Endothelial cell of umbilical vein (primary cell): ENCODE measurements around the gene LRRC19. TPM values are rescaled to one million over a fixed set of nuclear protein-coding genes. Genes with fewer than 3 reads are reported as not detected.

ENCODE experiments used
- BruUV-seq: library from RNA; stranded (reverse); fragments of 400-500 nt; replicated peaks from 2 replicates; lab custom pipeline; 2021; lab: Mats Ljungman, UMichigan
- CTCF ChIA-PET: fragments of 300-600, 350-600 bp; sonication (Branson Sonifier 250); formaldehyde crosslinking; loops from one replicate; lab custom pipeline; 2021; ENCODE audit warnings: antibody characterized with exemption, inconsistent platforms; lab: Charles Lee
- POLR2A ChIA-PET: fragments of 300-600, 350-600 bp; sonication (Branson Sonifier 250); formaldehyde crosslinking; loops from one replicate; lab custom pipeline; 2021; ENCODE audit warnings: antibody characterized with exemption, inconsistent platforms; lab: Charles Lee
- DNase-seq: peaks from one replicate; pipeline ENCODE4 v3.0.0-alpha.2; 2011; ENCODE audit warnings: low read depth, low spot score
- FAIRE-seq: peaks from 2 replicates; lab custom pipeline; 2011; peaks lifted over from hg19 to GRCh38; lab: Jason Lieb, UNC
- H2AFZ ChIP-seq: 2 replicates; pipeline ENCODE4 v1.6.0; 2012; ENCODE audit warnings: low read depth, low read length, control low read depth, inconsistent platforms
- H3K27ac ChIP-seq: 2 replicates; pipeline ENCODE4 v1.5.1; 2011; ENCODE audit warnings: low read depth, mild to moderate bottlenecking, control low read depth, low read length, moderate library complexity; ENCODE audit not compliant: insufficient read depth
- H3K27me3 ChIP-seq, 2 experiments: 2 replicates each; pipeline versions ENCODE4 v1.6.0 to v1.6.1; 2011; ENCODE audit warnings: low read length in 2 of 2, mixed read lengths in 1 of 2; ENCODE audit not compliant: control insufficient read depth in 2 of 2, insufficient read depth in 2 of 2
- H3K36me3 ChIP-seq, 2 experiments: 2 replicates in 1 of 2; 3 replicates in 1 of 2; pipeline ENCODE4 v1.5.1; 2011; ENCODE audit warnings: low read length in 2 of 2, mild to moderate bottlenecking in 1 of 2, moderate library complexity in 1 of 2; ENCODE audit not compliant: control insufficient read depth in 2 of 2, insufficient read depth in 2 of 2; ENCODE audit errors: extremely low read depth in 1 of 2
- H3K4me1 ChIP-seq: 3 replicates; pipeline ENCODE4 v1.5.1; 2011; ENCODE audit warnings: mild to moderate bottlenecking, low read length; ENCODE audit not compliant: control insufficient read depth, insufficient read depth; ENCODE audit errors: extremely low read depth
- H3K4me2 ChIP-seq: 2 replicates; pipeline ENCODE4 v1.6.1; 2011; ENCODE audit warnings: low read length, control low read depth, mixed read lengths; ENCODE audit not compliant: insufficient read depth
- H3K4me3 ChIP-seq, 3 experiments: fragments of 200-600 bp in 1 of 3; sonication (generic), shearing (Covaris generic) in 1 of 3; replicated peaks in 1 of 3; 2 replicates each; pipeline ENCODE4 v1.5.1; 2011 to 2016; ENCODE audit warnings: control low read depth in 3 of 3, low read length in 3 of 3, mild to moderate bottlenecking in 2 of 3, inconsistent platforms in 1 of 3, low read depth in 1 of 3, moderate library complexity in 1 of 3; ENCODE audit not compliant: insufficient read depth in 1 of 3
- H3K79me2 ChIP-seq: 2 replicates; pipeline ENCODE4 v1.6.0; 2012; ENCODE audit warnings: low read length, inconsistent platforms; ENCODE audit not compliant: control insufficient read depth, insufficient read depth
- H3K9ac ChIP-seq: replicated peaks from 2 replicates; pipeline ENCODE3; 2011; ENCODE audit warnings: low read length, control low read depth; ENCODE audit not compliant: insufficient read depth; ENCODE audit errors: extremely low read depth
- H3K9me1 ChIP-seq: replicated peaks from 3 replicates; pipeline ENCODE4 v1.6.0; 2011; ENCODE audit warnings: mild to moderate bottlenecking, low read length; ENCODE audit not compliant: control insufficient read depth, insufficient read depth; ENCODE audit errors: extremely low read depth
- H3K9me3 ChIP-seq: replicated peaks from 2 replicates; pipeline ENCODE4 v1.5.1; 2012; ENCODE audit warnings: low read length, inconsistent platforms; ENCODE audit not compliant: control insufficient read depth, insufficient read depth
- H4K20me1 ChIP-seq: replicated peaks from 2 replicates; pipeline ENCODE3; 2011; ENCODE audit warnings: mild to moderate bottlenecking, low read length; ENCODE audit not compliant: control insufficient read depth, insufficient read depth; ENCODE audit errors: extremely low read depth
- CTCF ChIP-seq, 2 donors: IDR thresholded peaks; 1 replicate in 1 of 2; 2 replicates in 1 of 2; pipeline ENCODE4 v1.5.1; 2011; ENCODE audit warnings: low read length in 2 of 2, mild to moderate bottlenecking in 2 of 2, moderate library complexity in 2 of 2, control low read depth in 1 of 2, inconsistent platforms in 1 of 2, low read depth in 1 of 2; ENCODE audit not compliant: insufficient read depth in 1 of 2; ENCODE audit errors: extremely low read depth in 1 of 2
- EZH2 ChIP-seq: IDR thresholded peaks from 2 replicates; pipeline ENCODE4 v1.6.1; 2012; ENCODE audit warnings: borderline replicate concordance, low read depth, mild to moderate bottlenecking, moderate library complexity, low read length, inconsistent platforms; ENCODE audit not compliant: severe bottlenecking
- FOS ChIP-seq: IDR thresholded peaks from 2 replicates; pipeline ENCODE4 v1.6.1; 2011; ENCODE audit warnings: mild to moderate bottlenecking, low read length, moderate library complexity, borderline replicate concordance; ENCODE audit not compliant: insufficient read depth
- GATA2 ChIP-seq: IDR thresholded peaks from 2 replicates; pipeline ENCODE4 v1.7.0; 2011; ENCODE audit warnings: low read depth, mild to moderate bottlenecking, moderate library complexity, mixed read lengths, low read length; ENCODE audit not compliant: insufficient read length, insufficient read depth
- JUN ChIP-seq: IDR thresholded peaks from 2 replicates; pipeline ENCODE4 v1.6.1; 2011; ENCODE audit warnings: borderline replicate concordance, low read depth; ENCODE audit not compliant: insufficient read length, insufficient read depth
- MYC ChIP-seq: IDR thresholded peaks from one replicate; pipeline ENCODE4 v1.6.1; 2011; ENCODE audit warnings: mild to moderate bottlenecking, low read depth, low read length
- POLR2A ChIP-seq: IDR thresholded peaks from 2 replicates; pipeline ENCODE4 v1.6.1; 2012; ENCODE audit warnings: low read depth, mild to moderate bottlenecking, control low read depth, low read length
- POLR2AphosphoS5 ChIP-seq: IDR thresholded peaks from 2 replicates; pipeline ENCODE4 v1.6.1; 2012; ENCODE audit warnings: low read depth, mild to moderate bottlenecking, control low read depth, low read length, moderate library complexity; ENCODE audit not compliant: insufficient read depth
- dilution Hi-C: fragments of 300-500 bp; cut with MboI; formaldehyde crosslinking; loops from one replicate; pipeline ENCODE4 v1.15.0; 2019; ENCODE audit warnings: low sequenced_read_pairs; ENCODE audit not compliant: extremely low pct_ligation_motif_present
- intact Hi-C: fragments of 100-400 bp; cut with micrococcal nuclease; formaldehyde crosslinking; loops from one replicate; pipeline ENCODE4 v1.10.0; 2022
- polyA plus RNA-seq, 4 experiments: library from polyadenylated mRNA; depleted of rRNA in 3 of 4; stranded (reverse) in 3 of 4; unstranded in 1 of 4; fragments of >200 nt; gene quantifications; 2 replicates each; pipeline versions ENCODE4 v1.2.1 to v1.2.3, GENCODE V29; 2011 to 2012; ENCODE audit warnings: missing spikeins in 1 of 4
- total RNA-seq: library from RNA; stranded (reverse); gene quantifications from 2 replicates; pipeline ENCODE4 v1.2.3, GENCODE V29; 2021
- TF ChIP-seq, protein P1 (sequence below): IDR thresholded peaks from 2 replicates; pipeline ENCODE4 v1.6.1; 2011; ENCODE audit not compliant: insufficient read depth, insufficient read length

The LRRC19 gene
- total and polyA plus RNA-seq, 2 donors (not counting 3 experiments of a cell fraction or from before 2014, with no cell fraction given): not detected

DNA sequence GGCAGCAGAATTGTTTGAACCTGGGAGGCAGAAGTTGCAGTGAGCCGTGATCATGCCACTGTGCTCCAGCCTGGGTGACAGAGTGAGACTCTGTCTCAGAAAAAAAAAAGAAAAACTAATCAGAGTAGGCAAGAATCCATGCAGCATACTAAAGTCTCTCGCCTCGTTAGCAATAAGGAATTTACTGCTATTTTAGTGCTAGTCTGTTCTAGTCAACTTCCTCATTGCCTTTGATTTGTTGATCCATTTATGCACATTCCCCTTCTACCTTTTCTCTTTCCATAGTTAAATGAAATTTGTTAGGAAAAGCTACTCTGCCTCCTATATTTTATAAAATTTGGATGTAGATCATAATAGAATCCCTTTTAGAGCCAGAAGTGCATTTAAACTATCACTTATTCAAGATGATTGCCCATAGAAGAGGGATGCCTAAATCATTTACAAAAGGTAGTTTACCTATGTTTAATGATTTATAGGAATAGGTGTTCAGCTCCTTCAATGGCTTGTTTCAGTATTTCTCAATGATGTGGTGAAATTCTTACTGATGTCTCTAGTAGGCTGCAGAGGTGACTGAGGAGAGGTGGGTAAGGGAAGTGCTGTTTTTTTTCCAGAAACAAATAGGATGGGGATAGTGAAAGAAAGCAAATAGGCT, 1.9 kb downstream of the LRRC19 start:
- Histone ChIP-seq H3K9me3 (no peaks in the 10 kb centered on the region), H3K27ac (no peak overlapping the region), H4K20me1 (no peaks in the 10 kb centered on the region), H3K4me3 (no peak overlapping the region), H3K27me3 (no peaks in the 10 kb centered on the region), H3K4me2 (no peak overlapping the region), H2AFZ (no peak overlapping the region), H3K4me1 (no peaks in the 10 kb centered on the region), H3K36me3 (no peaks in the 10 kb centered on the region), H3K9me1 (no peaks in the 10 kb centered on the region), H3K9ac (no peak overlapping the region), H3K79me2 (no peaks in the 10 kb centered on the region)
- ChIA-PET CTCF (interaction anchor here (0.9 kb wide), 1 partner anchor 16 kb away, joined by 3 read pairs; no protein-coding TSS in a partner anchor), POLR2A (no interaction called here)
- FAIRE-seq (no peak), DNase-seq (no peak)
- TF ChIP-seq, protein P1, sequence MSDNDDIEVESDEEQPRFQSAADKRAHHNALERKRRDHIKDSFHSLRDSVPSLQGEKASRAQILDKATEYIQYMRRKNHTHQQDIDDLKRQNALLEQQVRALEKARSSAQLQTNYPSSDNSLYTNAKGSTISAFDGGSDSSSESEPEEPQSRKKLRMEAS: no peak
- no peak for TF ChIP-seq GATA2
- TF ChIP-seq EZH2: no peak
- no peak for TF ChIP-seq JUN
- no peak for TF ChIP-seq POLR2AphosphoS5
- no peak for TF ChIP-seq FOS
- no peak for TF ChIP-seq CTCF (IDR thresholded peaks at IDR 0.05; ENCODE audit: extremely low read depth in 1 of 2, insufficient read depth in 1 of 2, low read depth in 1 of 2, low read length in 2 of 2)
- TF ChIP-seq POLR2A: no peak
- no peak for TF ChIP-seq MYC
- no TSS peak for BruUV-seq
- dilution Hi-C loops: no loop called here
- intact Hi-C loops: no loop called here
